ENCODE results near the gene MORC1.

MORC1 gene

DNA sequence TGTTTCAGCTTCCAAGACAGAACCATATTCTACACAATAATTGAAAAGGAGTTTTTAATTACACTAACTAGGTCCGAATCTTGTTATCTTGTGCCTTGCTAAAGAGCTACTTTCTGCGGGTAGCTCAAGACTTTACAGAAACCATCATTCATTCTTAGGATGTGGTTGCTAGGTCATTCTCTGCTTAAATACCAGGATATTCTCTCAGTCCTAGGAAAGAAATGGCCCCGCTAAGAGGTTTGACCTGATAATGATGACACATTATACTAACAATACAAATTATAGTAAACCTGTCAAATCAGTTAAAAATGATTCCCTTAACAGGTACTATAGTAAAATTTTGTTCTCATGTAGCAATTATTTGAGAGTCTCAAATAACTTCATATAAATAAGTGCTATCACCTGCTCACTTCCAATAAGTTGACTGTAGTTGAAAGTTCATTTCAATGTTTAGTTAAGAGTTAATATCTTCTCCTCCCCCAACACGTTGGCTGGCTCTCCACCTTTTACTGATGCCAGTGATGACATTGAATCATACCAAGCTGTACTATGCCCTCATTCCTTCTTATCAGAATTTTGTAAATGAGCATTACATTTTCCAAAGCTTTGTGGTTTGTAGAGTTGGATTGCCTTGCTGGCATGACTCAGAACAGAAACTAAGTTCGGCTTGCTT, 15.0 kb upstream of the MORC1 start:
- no peaks in the 10 kb centered on the region for H3K27me3 ChIP-seq (ENCODE audit: insufficient read depth, low read length)

DNA sequence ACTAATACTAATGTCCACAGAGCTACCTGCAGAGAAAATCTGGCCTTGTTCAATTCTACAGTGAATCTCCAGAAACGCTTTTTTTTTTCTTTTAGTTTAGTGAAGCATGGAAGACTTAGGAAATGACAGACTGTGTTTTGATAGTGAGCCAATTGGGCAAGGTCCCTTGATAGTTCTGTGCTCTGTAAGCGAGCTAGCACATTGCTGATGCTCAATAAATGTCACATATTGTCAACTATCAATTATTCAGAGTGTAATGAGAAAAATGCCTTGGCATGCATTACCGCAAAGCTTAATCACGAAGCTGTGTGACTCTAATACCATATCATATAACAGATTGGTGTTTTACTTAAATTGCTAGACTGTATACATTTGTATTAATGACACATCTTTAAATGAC, 13.3 kb upstream of the MORC1 start:
- Histone ChIP-seq H3K4me3 (ENCODE audit: low read length) (no peak overlapping the region), H3K4me1 (ENCODE audit: insufficient read depth, low read length) (no peaks in the 10 kb centered on the region), H3K9me3 (ENCODE audit: insufficient read depth, low read depth, low read length) (no peaks in the 10 kb centered on the region)

More for the DNA sequence above, 15.0 kb upstream of the MORC1 start:
- Histone ChIP-seq H3K9me3 (ENCODE audit: insufficient read depth, low read depth, low read length) (no peaks in the 10 kb centered on the region), H3K9ac (ENCODE audit: low read depth, low read length) (no peak overlapping the region), H3K4me3 (ENCODE audit: low read length) (no peak overlapping the region), H3K36me3 (ENCODE audit: insufficient read depth, low read depth, low read length) (no peaks in the 10 kb centered on the region), H3K27ac (ENCODE audit: low read length) (no peak overlapping the region), H3K4me1 (ENCODE audit: insufficient read depth, low read length) (no peaks in the 10 kb centered on the region)

DNA sequence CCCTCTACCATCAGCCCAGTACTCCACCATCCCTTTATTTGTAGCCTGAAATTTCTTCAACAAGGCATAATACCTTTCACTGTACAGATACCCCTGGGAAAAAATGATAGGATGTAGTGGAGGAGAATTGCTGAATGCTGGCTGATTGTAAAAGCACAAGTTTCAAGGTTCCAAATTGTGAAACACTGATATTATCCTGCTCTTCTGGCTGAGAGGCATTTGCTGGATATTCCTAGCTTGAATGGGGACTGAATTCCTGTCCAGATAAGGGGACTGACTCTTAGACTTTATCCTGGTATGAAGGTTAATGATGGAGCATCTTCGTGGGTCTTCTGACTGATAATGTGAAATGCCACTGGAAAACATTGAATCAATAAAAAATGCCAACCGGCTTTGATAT, 9.6 kb upstream of the MORC1 start:
- no peaks in the 10 kb centered on the region for H3K4me1 ChIP-seq (ENCODE audit: insufficient read depth, low read length)
- no peak overlapping the region for H3K27ac ChIP-seq (ENCODE audit: low read length)
- no peak overlapping the region for H3K4me3 ChIP-seq (ENCODE audit: low read length)
- H3K9ac ChIP-seq (ENCODE audit: low read depth, low read length) = no peak overlapping the region
- H3K9me3 ChIP-seq (ENCODE audit: insufficient read depth, low read depth, low read length) = no peaks in the 10 kb centered on the region
- H3K36me3 ChIP-seq (ENCODE audit: insufficient read depth, low read depth, low read length) = no peaks in the 10 kb centered on the region
- H3K27me3 ChIP-seq (ENCODE audit: insufficient read depth, low read length) = no peaks in the 10 kb centered on the region

More for the DNA sequence above, 13.3 kb upstream of the MORC1 start:
- H3K27me3 ChIP-seq (ENCODE audit: insufficient read depth, low read length) = no peaks in the 10 kb centered on the region
- no peak overlapping the region for H3K27ac ChIP-seq (ENCODE audit: low read length)
- no peak overlapping the region for H3K9ac ChIP-seq (ENCODE audit: low read depth, low read length)
- no peaks in the 10 kb centered on the region for H3K36me3 ChIP-seq (ENCODE audit: insufficient read depth, low read depth, low read length)

DNA sequence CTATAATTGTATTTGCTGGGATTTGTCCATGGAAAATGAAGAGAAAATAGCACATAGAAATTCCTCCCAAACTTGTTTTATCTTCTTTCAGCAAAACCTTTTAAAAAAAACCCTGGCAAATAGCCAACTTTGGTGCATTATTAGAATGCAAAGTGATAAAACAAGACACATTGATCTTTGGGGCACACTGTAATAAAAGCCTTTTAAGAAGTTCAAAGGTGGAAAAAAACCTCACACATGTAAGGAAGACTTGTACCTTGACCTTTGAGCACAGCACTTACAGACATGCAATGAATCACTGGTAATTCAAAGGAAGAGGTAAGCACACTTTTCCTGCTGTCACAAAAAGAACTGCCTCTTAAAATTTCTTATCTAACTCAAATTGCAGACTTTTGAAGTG, 8.0 kb upstream of the MORC1 start:
- H3K27ac ChIP-seq (ENCODE audit: low read length) = no peak overlapping the region
- H3K4me3 ChIP-seq (ENCODE audit: low read length) = no peak overlapping the region
- H3K9ac ChIP-seq (ENCODE audit: low read depth, low read length) = no peak overlapping the region
- H3K4me1 ChIP-seq (ENCODE audit: insufficient read depth, low read length) = no peaks in the 10 kb centered on the region
- no peaks in the 10 kb centered on the region for H3K9me3 ChIP-seq (ENCODE audit: insufficient read depth, low read depth, low read length)
- no peaks in the 10 kb centered on the region for H3K27me3 ChIP-seq (ENCODE audit: insufficient read depth, low read length)
- H3K36me3 ChIP-seq (ENCODE audit: insufficient read depth, low read depth, low read length) = no peaks in the 10 kb centered on the region

DNA sequence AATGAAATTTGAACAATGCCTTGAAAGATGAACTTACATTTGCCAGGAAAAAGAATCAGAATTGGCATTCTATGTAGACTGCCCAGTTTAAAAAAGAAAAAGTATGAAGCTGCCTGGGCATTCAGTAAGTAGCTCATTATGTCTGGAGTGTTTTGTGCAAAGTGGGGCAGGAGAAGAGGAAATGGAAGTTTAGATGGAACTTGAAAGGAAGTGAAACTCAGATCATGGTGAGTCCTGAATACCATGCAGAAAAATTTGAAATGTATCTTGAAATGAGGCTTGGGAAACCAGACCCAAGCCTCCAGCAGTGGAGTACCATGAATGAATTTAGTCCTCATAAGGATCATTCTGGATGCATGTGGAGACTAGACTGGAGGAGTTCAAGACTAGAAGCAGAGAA, 4.8 kb upstream of the MORC1 start:
- H3K9me3 ChIP-seq (ENCODE audit: insufficient read depth, low read depth, low read length) = no peaks in the 10 kb centered on the region
- no peaks in the 10 kb centered on the region for H3K36me3 ChIP-seq (ENCODE audit: insufficient read depth, low read depth, low read length)
- no peak overlapping the region for H3K9ac ChIP-seq (ENCODE audit: low read depth, low read length)
- H3K27ac ChIP-seq (ENCODE audit: low read length) = no peak overlapping the region
- no peak overlapping the region for H3K4me3 ChIP-seq (ENCODE audit: low read length)
- no peaks in the 10 kb centered on the region for H3K4me1 ChIP-seq (ENCODE audit: insufficient read depth, low read length)
- no peaks in the 10 kb centered on the region for H3K27me3 ChIP-seq (ENCODE audit: insufficient read depth, low read length)

DNA sequence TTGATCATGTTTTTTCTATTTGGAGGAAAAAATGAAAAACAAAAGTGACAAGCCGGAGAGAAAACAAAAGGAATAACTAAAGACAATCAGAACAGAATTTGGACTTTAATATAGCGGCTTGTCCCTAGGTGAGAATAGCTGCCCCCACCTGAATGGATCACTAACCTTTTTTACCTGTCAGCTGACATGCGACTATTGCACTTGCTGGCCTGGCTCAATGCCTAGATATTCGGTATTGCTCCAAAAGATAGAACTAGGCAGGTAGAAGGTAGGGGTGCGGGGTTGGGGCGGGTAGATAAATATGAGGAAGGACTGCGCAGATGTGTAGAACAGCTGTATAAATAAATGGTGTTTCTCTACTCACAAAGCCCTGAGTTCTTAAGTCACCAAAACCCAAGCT, 650 bp upstream of the MORC1 start:
- Histone ChIP-seq H3K36me3 (ENCODE audit: insufficient read depth, low read depth, low read length) (no peaks in the 10 kb centered on the region), H3K4me3 (ENCODE audit: low read length) (no peak overlapping the region), H3K27me3 (ENCODE audit: insufficient read depth, low read length) (no peaks in the 10 kb centered on the region)

DNA sequence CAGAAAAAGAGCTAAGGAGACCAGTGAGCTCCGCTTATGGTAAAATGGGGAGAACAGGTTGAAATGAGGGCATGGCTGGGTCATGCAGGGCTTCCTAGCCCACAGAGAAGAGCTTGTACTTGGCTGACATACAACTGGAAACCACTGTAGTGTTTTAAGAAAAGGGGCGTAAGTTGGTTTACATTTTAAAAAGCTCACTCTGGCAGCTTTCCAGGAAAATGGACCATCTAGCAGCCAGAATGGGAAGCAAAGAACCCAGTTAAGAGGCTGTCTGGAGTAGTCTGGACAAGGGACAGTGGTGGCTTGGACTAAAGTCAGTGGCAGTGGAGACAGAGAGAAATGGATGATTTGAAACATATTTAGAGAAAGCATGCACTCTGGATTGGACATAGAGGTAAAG, 1.9 kb downstream of the MORC1 start:
- Histone ChIP-seq H3K9ac (ENCODE audit: low read depth, low read length) (no peak overlapping the region), H3K4me1 (ENCODE audit: insufficient read depth, low read length) (no peaks in the 10 kb centered on the region), H3K27ac (ENCODE audit: low read length) (no peak overlapping the region), H3K36me3 (ENCODE audit: insufficient read depth, low read depth, low read length) (no peaks in the 10 kb centered on the region), H3K27me3 (ENCODE audit: insufficient read depth, low read length) (no peaks in the 10 kb centered on the region), H3K9me3 (ENCODE audit: insufficient read depth, low read depth, low read length) (no peaks in the 10 kb centered on the region), H3K4me3 (ENCODE audit: low read length) (no peak overlapping the region)

More for the DNA sequence above, 650 bp upstream of the MORC1 start:
- Histone ChIP-seq H3K9ac (ENCODE audit: low read depth, low read length) (no peak overlapping the region), H3K27ac (ENCODE audit: low read length) (no peak overlapping the region), H3K4me1 (ENCODE audit: insufficient read depth, low read length) (no peaks in the 10 kb centered on the region), H3K9me3 (ENCODE audit: insufficient read depth, low read depth, low read length) (no peaks in the 10 kb centered on the region)

DNA sequence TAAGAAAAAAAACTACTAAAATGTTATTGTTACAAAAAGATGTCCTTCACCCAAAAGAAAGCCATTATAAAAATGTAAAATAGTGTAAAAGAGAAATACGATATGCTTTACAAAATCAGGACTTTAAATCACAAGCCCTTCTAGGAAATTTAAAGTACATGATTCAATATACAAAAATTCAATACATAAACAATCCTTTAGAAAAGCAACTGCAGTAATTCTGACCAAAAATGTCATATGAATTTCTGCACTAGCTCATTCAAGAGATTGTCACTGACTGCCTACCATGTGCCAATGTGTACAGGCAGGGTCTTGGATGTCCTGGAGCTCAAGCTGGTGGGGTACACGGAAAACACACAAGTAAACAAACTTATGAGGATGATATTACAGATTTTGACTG, 2.5 kb downstream of the MORC1 start:
- H3K4me1 ChIP-seq (ENCODE audit: insufficient read depth, low read length) = no peaks in the 10 kb centered on the region

DNA sequence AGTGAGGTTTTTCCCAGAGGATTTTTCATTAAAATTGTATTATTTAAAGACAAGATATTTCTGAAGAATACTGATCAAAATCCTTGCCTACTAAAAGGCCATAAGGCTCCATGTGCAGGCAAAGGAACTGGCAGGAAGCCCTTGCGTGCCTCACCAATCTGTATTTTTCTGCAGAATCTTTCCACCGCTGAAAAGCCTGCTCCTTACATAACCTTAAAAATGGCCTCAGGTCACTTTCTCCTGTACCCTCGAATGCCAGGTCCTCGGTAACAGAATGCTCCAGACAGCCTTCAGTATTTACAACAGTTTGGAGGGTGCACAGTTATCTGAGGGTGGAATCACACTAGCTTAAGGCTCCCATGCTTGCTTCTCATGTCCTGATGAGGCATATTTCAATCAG, 3.2 kb downstream of the MORC1 start:
- Histone ChIP-seq H3K27me3 (ENCODE audit: insufficient read depth, low read length) (no peaks in the 10 kb centered on the region), H3K27ac (ENCODE audit: low read length) (no peak overlapping the region), H3K9me3 (ENCODE audit: insufficient read depth, low read depth, low read length) (no peaks in the 10 kb centered on the region), H3K9ac (ENCODE audit: low read depth, low read length) (no peak overlapping the region), H3K4me1 (ENCODE audit: insufficient read depth, low read length) (no peaks in the 10 kb centered on the region), H3K4me3 (ENCODE audit: low read length) (no peak overlapping the region), H3K36me3 (ENCODE audit: insufficient read depth, low read depth, low read length) (no peaks in the 10 kb centered on the region)

More for the DNA sequence above, 2.5 kb downstream of the MORC1 start:
- Histone ChIP-seq H3K27ac (ENCODE audit: low read length) (no peak overlapping the region), H3K9ac (ENCODE audit: low read depth, low read length) (no peak overlapping the region), H3K36me3 (ENCODE audit: insufficient read depth, low read depth, low read length) (no peaks in the 10 kb centered on the region), H3K9me3 (ENCODE audit: insufficient read depth, low read depth, low read length) (no peaks in the 10 kb centered on the region), H3K4me3 (ENCODE audit: low read length) (no peak overlapping the region), H3K27me3 (ENCODE audit: insufficient read depth, low read length) (no peaks in the 10 kb centered on the region)

DNA sequence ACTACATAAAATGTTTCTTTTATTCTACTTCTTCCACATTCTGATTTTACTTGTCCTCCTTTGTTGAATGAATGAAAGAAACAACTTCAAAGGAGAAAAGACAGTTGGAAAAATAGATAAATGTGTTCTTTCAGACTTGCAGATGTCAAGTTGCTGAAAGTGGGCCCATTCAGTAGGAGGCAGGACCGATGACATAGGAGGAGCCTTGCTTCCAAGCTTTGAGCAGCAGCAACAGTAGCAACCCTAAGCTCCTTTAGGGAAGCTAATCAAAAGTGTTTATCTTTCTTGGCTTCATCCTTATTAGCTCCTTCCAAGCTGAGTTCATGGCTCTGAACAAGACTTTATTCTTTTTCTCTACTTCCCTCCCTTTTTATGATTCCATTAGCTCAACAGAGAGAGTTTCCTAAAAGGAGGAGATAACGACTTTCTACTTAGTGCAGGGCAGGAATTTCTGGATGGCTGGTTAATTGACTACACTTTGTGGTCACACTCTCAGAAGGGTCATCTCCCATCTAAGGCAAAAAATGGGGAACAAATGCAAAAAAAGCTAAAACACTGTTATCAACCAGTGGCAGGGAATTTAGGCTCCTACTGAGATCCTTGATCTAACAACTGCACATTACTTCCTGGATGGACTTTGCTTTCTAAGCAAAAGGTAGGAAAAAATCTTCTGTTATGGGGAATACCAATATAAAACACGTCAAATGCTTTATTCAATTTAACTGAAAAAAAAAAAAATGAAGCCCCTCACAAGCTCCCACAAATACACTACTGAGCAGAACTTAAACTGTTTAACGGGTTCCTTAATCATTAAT, 4.8 kb downstream of the MORC1 start:
- no peak overlapping the region for H3K4me3 ChIP-seq (ENCODE audit: low read length)
- no peak overlapping the region for H3K27ac ChIP-seq (ENCODE audit: low read length)
- H3K36me3 ChIP-seq (ENCODE audit: insufficient read depth, low read depth, low read length) = no peaks in the 10 kb centered on the region
- H3K4me1 ChIP-seq (ENCODE audit: insufficient read depth, low read length) = no peaks in the 10 kb centered on the region
- H3K27me3 ChIP-seq (ENCODE audit: insufficient read depth, low read length) = no peaks in the 10 kb centered on the region
- H3K9me3 ChIP-seq (ENCODE audit: insufficient read depth, low read depth, low read length) = no peaks in the 10 kb centered on the region
- no peak overlapping the region for H3K9ac ChIP-seq (ENCODE audit: low read depth, low read length)

DNA sequence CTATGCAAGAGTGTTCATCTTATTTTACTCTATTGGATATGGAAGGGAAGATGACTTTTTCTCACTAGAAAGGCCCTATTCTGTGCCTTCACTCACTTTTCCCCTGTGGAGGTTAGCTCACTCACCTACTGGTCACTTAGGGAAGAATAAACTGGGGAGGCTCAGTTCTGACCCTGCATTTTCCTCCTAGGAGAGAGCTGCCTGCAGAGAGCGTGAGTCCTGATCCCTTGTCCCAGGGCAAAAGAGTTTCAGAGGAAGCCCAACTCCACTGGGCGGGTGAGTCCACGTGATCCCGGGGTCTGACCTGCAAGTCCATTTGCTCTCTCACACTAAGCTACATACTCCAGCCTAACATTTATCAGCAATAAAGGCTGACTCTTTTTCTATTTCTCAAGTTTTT, 8.4 kb downstream of the MORC1 start:
- no peaks in the 10 kb centered on the region for H3K4me1 ChIP-seq (ENCODE audit: insufficient read depth, low read length)
- no peaks in the 10 kb centered on the region for H3K27me3 ChIP-seq (ENCODE audit: insufficient read depth, low read length)
- H3K36me3 ChIP-seq (ENCODE audit: insufficient read depth, low read depth, low read length) = no peaks in the 10 kb centered on the region
- H3K27ac ChIP-seq (ENCODE audit: low read length) = no peak overlapping the region
- no peaks in the 10 kb centered on the region for H3K9me3 ChIP-seq (ENCODE audit: insufficient read depth, low read depth, low read length)
- no peak overlapping the region for H3K9ac ChIP-seq (ENCODE audit: low read depth, low read length)
- H3K4me3 ChIP-seq (ENCODE audit: low read length) = no peak overlapping the region

DNA sequence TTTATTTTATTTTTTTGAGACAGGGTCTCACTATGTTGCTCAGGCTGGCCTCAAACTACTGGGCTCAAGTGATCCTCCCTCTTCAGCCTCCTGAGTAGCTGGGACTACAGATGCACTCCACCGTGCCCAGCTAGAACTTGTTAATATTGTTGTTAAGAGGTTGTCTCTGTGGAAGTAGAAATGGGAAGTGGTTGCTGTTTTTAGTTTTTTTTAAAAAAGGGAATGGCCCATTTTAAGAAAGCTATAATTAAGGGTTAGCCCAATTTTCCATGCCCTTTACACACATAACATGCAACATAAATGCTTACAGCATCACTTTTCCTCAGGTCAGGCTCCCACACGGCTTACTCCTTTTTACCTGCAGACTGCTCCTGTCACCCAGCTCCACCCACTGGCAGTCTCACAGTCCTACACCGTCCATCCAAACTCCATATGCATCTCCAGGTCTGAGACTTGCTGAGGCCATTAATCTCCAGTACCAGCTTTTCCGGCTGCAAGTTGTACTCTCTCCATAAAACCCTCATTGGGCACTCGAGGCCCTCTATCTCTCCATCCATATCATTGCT, 19.8 kb downstream of the MORC1 start:
- Histone ChIP-seq H3K36me3 (ENCODE audit: insufficient read depth, low read depth, low read length) (no peaks in the 10 kb centered on the region), H3K27me3 (ENCODE audit: insufficient read depth, low read length) (no peaks in the 10 kb centered on the region), H3K9me3 (ENCODE audit: insufficient read depth, low read depth, low read length) (no peaks in the 10 kb centered on the region), H3K4me3 (ENCODE audit: low read length) (no peak overlapping the region), H3K9ac (ENCODE audit: low read depth, low read length) (no peak overlapping the region), H3K4me1 (ENCODE audit: insufficient read depth, low read length) (no peaks in the 10 kb centered on the region), H3K27ac (ENCODE audit: low read length) (no peak overlapping the region)
